ACC112 (cell line): ENCODE results near the gene CDK3.

ENCODE experiments used
- H2AFZ ChIP-seq: fragments of 200-600 bp; sonication (generic); one replicate; pipeline ENCODE4 v1.6.0; 2017; ENCODE audit warnings: antibody characterized with exemption, low read length; ENCODE audit not compliant: unreplicated experiment
- H3K27ac ChIP-seq: fragments of 200-600 bp; sonication (generic); 2 replicates; pipeline ENCODE4 v1.5.1; 2014; ENCODE audit warnings: low read depth, mild to moderate bottlenecking, antibody characterized with exemption, low read length, moderate library complexity
- H3K27me3 ChIP-seq: fragments of 200-600 bp; sonication (generic); 2 replicates; pipeline ENCODE4 v1.6.1; 2014; ENCODE audit warnings: mild to moderate bottlenecking, antibody characterized with exemption, low read length, moderate library complexity, mixed read lengths; ENCODE audit not compliant: insufficient read depth
- H3K36me3 ChIP-seq: fragments of 200-600 bp; sonication (generic); 2 replicates; pipeline ENCODE4 v1.6.1; 2016; ENCODE audit warnings: mild to moderate bottlenecking, antibody characterized with exemption, low read length, moderate library complexity, mixed read lengths; ENCODE audit not compliant: insufficient read depth
- H3K4me1 ChIP-seq: fragments of 200-600 bp; sonication (generic); one replicate; pipeline ENCODE4 v1.6.1; 2016; ENCODE audit warnings: low read length, mixed read lengths; ENCODE audit not compliant: insufficient read depth, unreplicated experiment, control insufficient read depth
- H3K4me3 ChIP-seq: fragments of 200-600 bp; sonication (generic); 2 replicates; pipeline ENCODE4 v1.5.1; 2014; ENCODE audit warnings: mild to moderate bottlenecking, low read depth, low read length
- H3K79me2 ChIP-seq: fragments of 200-600 bp; sonication (generic); one replicate; pipeline ENCODE4 v1.6.0; 2016; ENCODE audit warnings: low read length; ENCODE audit not compliant: control insufficient read depth, unreplicated experiment, insufficient read depth

Gene CDK3

DNA sequence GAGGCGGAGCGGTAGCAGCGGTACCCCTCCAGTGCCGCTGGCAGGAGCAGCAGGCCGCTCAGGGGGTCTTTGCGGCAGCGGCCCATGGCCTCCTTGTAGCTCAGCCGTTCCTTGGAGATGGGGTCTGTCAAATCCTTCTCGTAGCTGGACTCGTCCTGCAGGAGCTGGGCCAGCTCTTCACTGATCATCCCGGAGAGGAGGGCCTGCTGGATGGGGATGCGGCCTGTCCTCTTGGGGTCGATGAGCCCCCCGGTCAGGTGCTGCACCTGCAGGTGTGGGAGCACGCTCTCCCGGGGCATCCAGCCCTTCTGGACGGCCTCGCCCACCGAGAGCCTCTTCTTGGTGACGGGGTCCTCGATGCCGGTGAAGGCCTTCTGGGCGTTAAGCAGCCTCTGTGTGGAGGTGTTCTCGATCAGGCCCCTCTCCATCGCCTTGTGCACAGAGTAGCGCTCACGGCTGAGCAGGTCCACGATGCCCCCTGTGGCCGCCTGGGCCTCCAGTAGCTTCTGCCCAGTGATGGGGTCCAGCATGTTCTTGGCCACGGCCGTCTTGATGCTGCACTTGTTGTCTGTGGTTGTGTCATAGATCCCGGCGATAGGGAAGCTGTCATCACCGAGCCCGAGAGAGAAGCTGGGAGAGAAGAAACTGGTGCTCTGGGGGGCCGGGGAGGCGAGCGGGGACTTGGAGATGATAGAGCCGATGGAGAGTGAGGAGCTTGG, 6.6 kb downstream of the CDK3 start:
- no peaks in the 10 kb centered on the region for H3K27me3 ChIP-seq
- no peak overlapping the region for H3K27ac ChIP-seq
- H3K4me1 ChIP-seq = no peaks in the 10 kb centered on the region
- H2AFZ ChIP-seq = no peak overlapping the region
- H3K36me3 ChIP-seq = no peaks in the 10 kb centered on the region
- no peak overlapping the region for H3K4me3 ChIP-seq
- no peaks in the 10 kb centered on the region for H3K79me2 ChIP-seq

DNA sequence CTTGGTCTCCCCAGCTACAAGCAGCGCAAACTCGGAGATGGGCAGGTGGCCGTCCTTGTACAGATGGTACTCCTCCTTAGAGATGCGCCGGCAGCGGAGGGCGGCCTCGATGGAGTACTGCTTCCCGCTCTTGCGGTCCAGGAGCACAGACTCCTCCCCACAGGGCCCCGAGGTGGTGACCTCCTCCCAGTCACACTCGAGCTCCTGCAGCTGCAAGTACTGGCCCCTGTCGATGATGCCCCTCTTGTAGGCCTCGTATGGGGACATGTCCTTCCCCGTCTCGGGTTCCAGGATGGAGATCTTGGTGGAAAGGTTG, 7.2 kb downstream of the CDK3 start:
- Histone ChIP-seq H3K27me3 (no peaks in the 10 kb centered on the region), H3K4me3 (no peak overlapping the region), H3K79me2 (no peaks in the 10 kb centered on the region), H3K27ac (no peak overlapping the region), H3K4me1 (no peaks in the 10 kb centered on the region), H3K36me3 (no peaks in the 10 kb centered on the region), H2AFZ (no peak overlapping the region)

DNA sequence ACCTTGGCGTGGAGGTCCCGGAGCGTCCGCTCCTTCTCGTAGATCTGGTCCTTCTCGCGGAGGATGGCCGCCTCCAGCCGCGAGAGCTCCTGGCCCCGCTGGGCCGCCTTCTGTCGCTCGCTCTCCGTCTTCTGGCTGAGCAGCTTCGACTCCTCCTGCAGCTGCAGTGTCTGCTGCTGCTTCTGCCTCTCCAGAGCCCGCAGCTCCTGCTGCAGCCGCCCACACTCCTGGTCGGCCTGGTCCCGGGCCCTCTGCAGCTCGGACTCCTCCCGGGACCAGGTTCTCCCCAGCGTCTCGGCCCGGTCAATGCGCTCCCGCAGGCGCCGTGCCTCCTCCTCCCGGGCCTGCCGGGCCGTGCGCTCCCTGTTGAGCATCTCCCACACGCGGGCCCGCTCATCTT, 7.6 kb downstream of the CDK3 start:
- no peaks in the 10 kb centered on the region for H3K27me3 ChIP-seq
- H3K79me2 ChIP-seq = no peaks in the 10 kb centered on the region
- no peak overlapping the region for H3K27ac ChIP-seq
- H3K4me3 ChIP-seq = no peak overlapping the region
- no peaks in the 10 kb centered on the region for H3K36me3 ChIP-seq
- H2AFZ ChIP-seq = no peak overlapping the region
- no peaks in the 10 kb centered on the region for H3K4me1 ChIP-seq

DNA sequence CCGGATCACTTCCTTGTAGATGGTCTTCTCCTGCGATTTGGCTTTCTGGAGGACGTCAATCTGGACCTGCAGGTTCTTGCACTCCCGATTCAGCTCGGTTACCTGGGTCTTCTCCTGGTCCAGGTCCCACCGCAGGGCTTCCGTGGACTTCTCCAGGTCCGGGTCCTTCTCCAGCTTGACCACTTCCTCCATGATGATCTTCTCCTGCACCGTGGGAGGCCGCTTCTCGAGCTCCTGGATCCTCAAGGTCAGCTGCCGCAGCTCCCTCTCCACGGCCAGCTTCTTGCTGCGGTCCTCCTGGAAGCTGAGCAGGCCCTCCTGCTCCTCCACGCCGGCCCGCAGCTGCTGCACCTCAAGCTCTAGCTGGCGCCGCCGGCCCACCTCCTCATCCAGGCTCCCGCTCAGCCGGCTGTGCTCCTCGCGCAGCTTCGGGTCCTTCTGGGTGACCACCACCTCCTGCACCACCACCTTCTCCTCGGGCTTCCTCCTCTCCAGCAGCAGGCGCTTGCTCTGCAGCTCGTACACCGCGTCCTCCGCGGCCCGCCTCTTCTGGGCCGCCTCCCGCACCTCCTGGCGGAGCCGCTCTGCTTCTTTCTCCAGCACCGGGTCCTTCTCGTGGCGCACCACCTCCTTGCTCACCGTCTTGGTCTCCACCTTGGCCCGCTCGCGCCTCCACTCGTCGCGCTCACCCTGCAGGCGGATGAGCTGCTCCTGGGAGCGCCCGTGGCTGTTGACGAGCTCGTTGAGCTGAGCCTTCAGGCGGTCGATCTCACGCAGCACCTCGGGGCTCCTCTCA, 8.2 kb downstream of the CDK3 start:
- H3K79me2 ChIP-seq = no peaks in the 10 kb centered on the region
- no peak overlapping the region for H2AFZ ChIP-seq

DNA sequence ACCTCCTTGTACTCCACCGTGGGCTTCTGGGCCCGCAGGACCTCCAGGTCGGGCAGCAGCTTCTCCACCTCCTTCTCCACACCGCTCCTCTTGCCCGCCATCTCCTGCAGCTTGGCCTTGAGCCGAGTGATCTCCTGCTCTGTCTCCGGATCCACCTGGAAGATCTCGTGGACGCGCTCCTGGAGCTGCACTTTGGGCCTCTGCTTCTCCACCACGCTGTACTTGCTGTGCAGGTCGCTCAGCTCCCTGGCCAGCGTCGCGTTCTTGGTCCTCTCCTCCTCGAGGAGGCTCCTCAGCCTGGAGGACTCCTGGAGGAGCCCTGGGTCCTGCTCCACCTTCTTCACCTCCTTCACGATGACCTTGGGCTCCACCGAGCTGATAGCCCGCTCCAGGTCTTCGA, 8.8 kb downstream of the CDK3 start:
- H3K79me2 ChIP-seq = no peaks in the 10 kb centered on the region
- H3K36me3 ChIP-seq = no peaks in the 10 kb centered on the region
- H3K27me3 ChIP-seq = no peaks in the 10 kb centered on the region; the same call in 1 of the 2 replicates
- no peak overlapping the region for H3K4me3 ChIP-seq
- H2AFZ ChIP-seq = no peak overlapping the region
- no peak overlapping the region for H3K27ac ChIP-seq
- H3K4me1 ChIP-seq = peaks cover 7% of the 10 kb centered on the region

More for the DNA sequence above, 8.2 kb downstream of the CDK3 start:
- Histone ChIP-seq H3K4me3 (no peak overlapping the region), H3K27me3 (no peaks in the 10 kb centered on the region), H3K27ac (no peak overlapping the region), H3K36me3 (no peaks in the 10 kb centered on the region), H3K4me1 (peaks cover 4% of the 10 kb centered on the region)

DNA sequence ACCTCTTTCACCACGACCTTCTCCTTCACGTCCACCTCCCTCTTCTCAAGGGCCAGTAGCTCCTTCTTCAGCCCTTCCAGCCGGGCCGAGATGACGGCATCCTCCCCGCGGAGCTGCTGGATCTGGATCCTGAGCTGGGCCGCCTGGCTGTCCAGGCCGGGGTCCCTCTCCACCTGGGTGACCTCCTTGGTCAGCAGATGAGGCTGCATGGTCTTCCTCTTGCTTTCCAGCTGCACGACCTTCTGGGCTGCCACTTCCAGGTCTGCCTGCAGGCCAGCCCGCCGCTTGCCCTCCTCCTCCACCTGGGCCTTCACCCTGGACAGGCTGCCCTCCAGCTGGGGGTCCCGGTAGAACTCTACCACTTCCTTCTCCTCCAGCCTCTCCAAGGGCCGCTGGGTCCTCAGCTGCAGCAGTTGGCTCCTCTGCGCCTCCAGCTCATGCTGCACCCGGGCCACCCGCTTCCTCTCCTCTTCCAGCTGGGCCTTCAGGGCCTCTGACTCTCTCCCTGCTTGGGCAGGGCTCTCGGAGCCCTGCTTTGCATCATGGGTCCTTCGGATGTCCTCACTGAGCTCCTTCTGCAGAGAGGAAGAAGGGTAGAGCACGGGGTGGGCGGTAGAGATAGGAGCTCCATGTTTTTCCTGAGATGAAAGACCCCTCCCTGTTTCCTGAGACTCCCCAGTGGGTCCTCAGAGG, 9.5 kb downstream of the CDK3 start:
- peaks cover 7% of the 10 kb centered on the region for H3K4me1 ChIP-seq
- H3K27ac ChIP-seq = no peak overlapping the region
- no peaks in the 10 kb centered on the region for H3K79me2 ChIP-seq
- H2AFZ ChIP-seq = no peak overlapping the region
- no peaks in the 10 kb centered on the region; the same call in 1 of the 2 replicates for H3K27me3 ChIP-seq
- H3K36me3 ChIP-seq = no peaks in the 10 kb centered on the region
- no peak overlapping the region for H3K4me3 ChIP-seq

DNA sequence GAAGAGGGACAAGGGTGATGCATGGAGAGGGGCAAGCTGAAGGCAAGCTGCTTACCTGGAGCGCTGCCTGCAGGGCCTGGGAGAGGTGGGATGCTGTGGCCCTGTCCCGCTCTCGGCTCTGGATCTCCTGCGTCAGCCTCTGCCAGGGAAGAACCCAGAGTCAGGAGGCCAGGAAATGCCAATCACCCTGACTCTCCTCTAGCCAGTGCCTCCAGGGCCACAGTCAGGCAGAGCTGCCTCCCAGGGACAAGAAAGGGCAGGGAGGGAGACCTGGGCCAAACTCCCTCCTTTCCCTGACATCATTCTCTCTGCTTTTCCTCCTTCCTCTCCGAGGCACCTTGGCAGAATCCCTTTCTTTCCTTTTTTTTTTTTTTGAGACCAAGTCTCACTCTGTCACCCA, 11.3 kb downstream of the CDK3 start:
- Histone ChIP-seq H3K4me1 (peaks cover 7% of the 10 kb centered on the region), H3K4me3 (no peak overlapping the region), H3K36me3 (no peaks in the 10 kb centered on the region), H3K27ac (no peak overlapping the region), H3K79me2 (no peaks in the 10 kb centered on the region), H3K27me3 (no peaks in the 10 kb centered on the region; the same call in 1 of the 2 replicates), H2AFZ (no peak overlapping the region)

DNA sequence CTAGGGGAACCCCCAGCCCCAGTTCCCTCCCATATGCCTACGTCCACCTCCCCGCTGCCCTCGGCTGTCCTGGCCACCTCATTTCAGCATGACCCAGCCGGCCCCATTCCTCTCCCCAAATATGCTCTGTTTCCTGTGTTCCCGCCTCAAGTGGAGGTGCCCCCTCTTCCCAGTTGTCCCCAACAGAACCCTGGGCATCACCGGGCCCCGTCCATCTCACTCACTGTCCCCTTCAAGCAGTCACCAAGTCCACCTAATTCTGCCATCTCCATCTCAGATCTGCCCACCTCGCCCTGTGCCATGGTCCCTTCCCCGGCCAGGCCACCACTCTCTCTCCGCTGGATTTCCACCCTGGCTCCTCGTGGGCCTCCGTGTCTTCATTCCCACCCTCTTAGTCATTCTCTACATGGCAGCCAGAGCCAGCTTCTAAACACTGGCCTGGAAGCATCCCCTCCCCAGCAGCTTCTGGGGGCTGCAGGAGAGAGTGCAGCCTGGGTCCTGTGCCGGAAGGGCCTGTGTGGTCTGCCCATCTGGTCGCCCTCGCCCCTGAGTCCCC, 12.8 kb downstream of the CDK3 start:
- Histone ChIP-seq H3K27me3 (no peaks in the 10 kb centered on the region; the same call in 1 of the 2 replicates), H2AFZ (no peak overlapping the region), H3K36me3 (no peaks in the 10 kb centered on the region), H3K4me1 (peaks cover 7% of the 10 kb centered on the region), H3K4me3 (no peak overlapping the region), H3K79me2 (no peaks in the 10 kb centered on the region), H3K27ac (no peak overlapping the region)

DNA sequence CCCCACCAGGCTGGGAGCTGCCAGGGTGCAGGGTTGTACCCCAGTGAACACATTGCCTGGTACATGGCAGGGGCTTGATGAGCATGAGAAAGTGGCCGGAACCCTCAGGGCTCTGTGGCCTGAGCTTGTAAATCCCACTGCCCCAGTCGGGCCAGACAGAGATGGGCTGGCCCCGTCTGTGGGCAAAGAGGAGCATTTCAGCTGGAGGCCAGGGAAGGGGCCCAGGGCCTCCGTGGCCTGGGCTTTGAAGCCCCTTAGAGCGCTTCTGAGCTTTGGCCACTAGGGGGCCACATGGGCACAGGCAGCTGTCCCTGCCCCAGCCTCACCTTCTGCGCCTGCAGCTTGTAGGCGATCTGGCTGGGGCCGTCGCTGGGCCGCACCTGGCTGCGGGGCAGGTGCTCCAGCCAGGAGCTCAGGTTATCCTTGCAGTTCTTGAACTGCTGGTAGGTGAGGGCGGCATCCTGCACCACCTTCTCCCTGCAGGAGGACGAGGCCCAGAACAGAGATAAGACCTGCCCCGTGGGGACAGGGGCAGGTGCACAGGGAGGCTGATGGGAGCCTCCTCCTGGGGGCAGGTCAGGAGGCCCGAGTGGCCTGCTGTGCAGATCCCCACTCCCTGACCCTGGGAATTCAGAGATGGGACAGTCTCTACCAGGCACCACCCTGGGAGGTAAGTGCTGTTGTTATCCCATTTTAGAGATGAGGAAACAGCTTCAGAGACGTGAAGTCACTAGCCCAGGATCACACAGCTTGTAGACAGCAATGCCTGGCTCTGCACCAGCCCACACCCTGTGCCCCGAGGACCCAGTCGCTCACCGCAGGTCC, 13.7 kb downstream of the CDK3 start:
- H3K27ac ChIP-seq = no peak overlapping the region
- no peaks in the 10 kb centered on the region for H3K79me2 ChIP-seq
- no peak overlapping the region for H3K4me3 ChIP-seq
- H2AFZ ChIP-seq = no peak overlapping the region
- H3K36me3 ChIP-seq = no peaks in the 10 kb centered on the region
- H3K4me1 ChIP-seq = peaks cover 7% of the 10 kb centered on the region
- H3K27me3 ChIP-seq = no peaks in the 10 kb centered on the region; the same call in 1 of the 2 replicates

DNA sequence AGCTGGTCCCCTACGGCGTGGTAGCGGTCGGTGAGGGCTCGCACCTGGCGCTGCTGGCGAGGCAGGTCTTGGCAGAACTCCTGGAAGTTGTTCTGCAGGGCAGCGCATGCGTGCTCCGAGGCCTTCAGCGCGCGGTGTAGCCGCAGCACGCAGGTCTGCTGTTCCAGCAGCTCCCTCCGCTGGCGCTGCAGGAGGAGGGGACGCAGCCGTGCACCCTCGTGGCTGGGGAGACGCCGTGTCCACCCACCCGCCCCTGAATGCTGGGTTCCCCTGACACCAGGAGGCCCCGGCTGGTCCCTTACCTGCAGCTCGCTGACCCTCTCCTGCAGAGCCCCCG, 14.2 kb downstream of the CDK3 start:
- no peak overlapping the region for H2AFZ ChIP-seq
- peaks cover 7% of the 10 kb centered on the region for H3K4me1 ChIP-seq
- H3K36me3 ChIP-seq = no peaks in the 10 kb centered on the region
- H3K79me2 ChIP-seq = no peaks in the 10 kb centered on the region
- H3K27me3 ChIP-seq = no peaks in the 10 kb centered on the region; the same call in 1 of the 2 replicates
- H3K27ac ChIP-seq = no peak overlapping the region
- H3K4me3 ChIP-seq = no peak overlapping the region
